Osteoblast (primary cell): Measurements from ENCODE around the gene RBBP4. TPM values are rescaled to one million over a fixed set of nuclear protein-coding genes. Genes with fewer than 3 reads are reported as not detected.
A peak's percentile ranks its signal among the peaks of the same experiment; 100 is the strongest.

ENCODE experiments used
- DNase-seq: peaks from one replicate; pipeline ENCODE4 v3.0.0; 2011; ENCODE audit warnings: low spot score, mixed read lengths; ENCODE audit not compliant: insufficient read length; ENCODE audit errors: missing footprints
- H2AFZ ChIP-seq: 2 replicates; pipeline ENCODE4 v1.6.0; 2011; ENCODE audit warnings: mild to moderate bottlenecking, low read length
- H3K27ac ChIP-seq: 2 replicates; pipeline ENCODE4 v1.5.1; 2011; ENCODE audit warnings: mild to moderate bottlenecking, low read depth, low read length, moderate library complexity
- H3K27me3 ChIP-seq: 2 replicates; pipeline ENCODE4 v1.6.0; 2012; ENCODE audit warnings: mild to moderate bottlenecking, control low read depth, inconsistent platforms, low read length, moderate library complexity; ENCODE audit not compliant: insufficient read depth
- H3K36me3 ChIP-seq: 2 replicates; pipeline ENCODE4 v1.5.1; 2011; ENCODE audit warnings: mild to moderate bottlenecking, low read length, control low read depth, moderate library complexity; ENCODE audit not compliant: insufficient read depth
- H3K4me1 ChIP-seq: 2 replicates; pipeline ENCODE4 v1.5.1; 2011; ENCODE audit warnings: mild to moderate bottlenecking, low read length, control low read depth, moderate library complexity; ENCODE audit not compliant: insufficient read depth
- H3K4me2 ChIP-seq: 2 replicates; pipeline ENCODE4 v1.6.0; 2011; ENCODE audit warnings: mild to moderate bottlenecking, low read length; ENCODE audit not compliant: insufficient read depth
- H3K4me3 ChIP-seq: fragments of 200-600 bp; sonication (generic); 3 replicates; pipeline ENCODE4 v1.5.1; 2012; ENCODE audit warnings: mild to moderate bottlenecking, low read length, inconsistent platforms; ENCODE audit not compliant: insufficient read depth
- H3K79me2 ChIP-seq: 2 replicates; pipeline ENCODE4 v1.6.0; 2012; ENCODE audit warnings: mild to moderate bottlenecking, low read length, control low read depth, inconsistent platforms; ENCODE audit not compliant: insufficient read depth
- H3K9me3 ChIP-seq: 2 replicates; pipeline ENCODE4 v1.5.1; 2011; ENCODE audit warnings: low read depth, low read length, control low read depth
- H4K20me1 ChIP-seq: 2 replicates; pipeline ENCODE4 v1.6.0; 2012; ENCODE audit warnings: mild to moderate bottlenecking, low read length, control low read depth; ENCODE audit not compliant: insufficient read depth
- CTCF ChIP-seq: IDR thresholded peaks from 2 replicates; pipeline ENCODE4 v1.5.1; 2011; ENCODE audit warnings: mild to moderate bottlenecking, low read depth, low read length, moderate library complexity; ENCODE audit errors: extremely low read depth
- total RNA-seq: library from RNA; depleted of rRNA; stranded (reverse); fragments of >200 nt; gene quantifications from 2 replicates; pipeline ENCODE4 v1.2.3, GENCODE V29; 2012

RBBP4 gene
- total RNA-seq, 1 donor: 111 TPM

GRCh38 chr1:32701421-32701911, 50.5 kb downstream of the RBBP4 start:
- Histone ChIP-seq H4K20me1 (peaks cover 21% of the 10 kb centered on the region), H3K4me3 (peak overlapping the region; percentile 76), H3K9me3 (no peaks in the 10 kb centered on the region), H3K27ac (peak overlapping the region; percentile 97), H3K36me3 (peaks cover 14% of the 10 kb centered on the region), H3K4me2 (peak overlapping the region; percentile 97), H3K4me1 (peaks cover 39% of the 10 kb centered on the region), H2AFZ (no peak overlapping the region), H3K27me3 (no peaks in the 10 kb centered on the region), H3K79me2 (peaks cover 61% of the 10 kb centered on the region)
- peak; percentile 91 for DNase-seq
- no peak for TF ChIP-seq CTCF

- Histone ChIP-seq H3K4me3 (peak overlapping the region; percentile 76), H2AFZ (peak overlapping the region; percentile 35), H3K27ac (peak overlapping the region; percentile 97), H3K36me3 (peaks cover 8% of the 10 kb centered on the region), H4K20me1 (peaks cover 21% of the 10 kb centered on the region), H3K9me3 (no peaks in the 10 kb centered on the region), H3K4me1 (peaks cover 41% of the 10 kb centered on the region), H3K27me3 (no peaks in the 10 kb centered on the region), H3K79me2 (peaks cover 56% of the 10 kb centered on the region), H3K4me2 (peak overlapping the region; percentile 97)
- DNase-seq: peak; percentile 82
- TF ChIP-seq CTCF: no peak
Measured at GRCh38 chr1:32701951-32702598, 51.1 kb downstream of the RBBP4 start.

DNA sequence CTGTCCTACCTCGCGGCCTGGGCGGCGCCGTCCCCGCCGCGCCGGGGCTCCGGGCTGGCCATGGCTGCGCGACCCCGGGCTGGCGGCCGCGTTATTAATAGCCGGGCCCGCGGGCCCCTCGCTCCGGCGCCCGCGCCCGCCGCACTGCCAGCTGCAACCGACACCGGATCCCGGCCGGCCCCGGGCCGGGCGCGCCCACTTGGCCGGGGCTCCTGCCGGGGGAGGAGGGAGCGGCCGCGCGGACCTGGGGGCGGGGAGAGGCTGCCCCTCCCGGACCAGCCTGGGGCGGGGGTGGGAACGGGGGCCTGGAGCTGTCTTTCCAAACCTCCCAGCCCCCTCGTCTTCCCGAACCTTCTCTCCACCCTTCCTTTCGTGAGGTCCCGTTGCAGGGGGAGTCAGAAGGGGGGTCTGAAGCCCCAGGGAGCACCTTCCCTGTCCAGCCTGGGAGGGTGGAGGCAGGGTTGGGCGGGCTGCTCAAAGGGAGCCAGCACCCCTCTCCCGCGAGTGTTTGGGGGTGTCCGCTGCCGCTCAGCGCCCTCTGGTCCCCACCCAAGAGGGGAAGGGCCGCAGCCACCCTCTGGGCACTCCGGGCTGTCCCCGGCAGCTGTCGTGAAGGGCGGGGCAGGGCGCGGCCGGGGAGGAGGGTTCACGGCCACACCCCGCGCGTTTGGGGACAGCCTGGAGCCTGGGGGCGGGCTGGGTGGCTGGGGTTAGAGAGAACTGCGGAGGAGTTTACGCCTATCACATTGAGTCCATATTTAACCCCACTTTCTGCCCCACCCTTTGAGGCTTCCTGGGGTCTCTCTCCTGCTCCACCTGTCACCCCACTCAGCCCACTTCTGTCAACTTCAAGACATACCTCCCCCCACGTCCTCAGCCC, 51.8 kb downstream of the RBBP4 start, which contains the start of gene SYNC:
TSS of gene SYNC (minus strand) at position 172 of the 880 bp plus-strand sequence. CDS start at position 62, 110 bp downstream.
- peak within 1 kb of the TSS; percentile 76 for H3K4me3 ChIP-seq
- H3K4me1 ChIP-seq: peaks cover 41% of the 10 kb centered on the region
- peak within 1 kb of the TSS; percentile 74 for H2AFZ ChIP-seq
- TF ChIP-seq CTCF: no peak
- peaks cover 21% of the 10 kb centered on the region for H4K20me1 ChIP-seq
- peak; percentile 98 for DNase-seq
- H3K4me2 ChIP-seq: peak within 1 kb of the TSS; percentile 97
- peaks cover 4% of the 10 kb centered on the region for H3K36me3 ChIP-seq
- peaks cover 48% of the 10 kb centered on the region for H3K79me2 ChIP-seq
- no peaks in the 10 kb centered on the region for H3K9me3 ChIP-seq
- H3K27me3 ChIP-seq: no peaks in the 10 kb centered on the region
- H3K27ac ChIP-seq: peak within 1 kb of the TSS; percentile 97
